Measurements from ENCODE around the gene UMPS.

DNA sequence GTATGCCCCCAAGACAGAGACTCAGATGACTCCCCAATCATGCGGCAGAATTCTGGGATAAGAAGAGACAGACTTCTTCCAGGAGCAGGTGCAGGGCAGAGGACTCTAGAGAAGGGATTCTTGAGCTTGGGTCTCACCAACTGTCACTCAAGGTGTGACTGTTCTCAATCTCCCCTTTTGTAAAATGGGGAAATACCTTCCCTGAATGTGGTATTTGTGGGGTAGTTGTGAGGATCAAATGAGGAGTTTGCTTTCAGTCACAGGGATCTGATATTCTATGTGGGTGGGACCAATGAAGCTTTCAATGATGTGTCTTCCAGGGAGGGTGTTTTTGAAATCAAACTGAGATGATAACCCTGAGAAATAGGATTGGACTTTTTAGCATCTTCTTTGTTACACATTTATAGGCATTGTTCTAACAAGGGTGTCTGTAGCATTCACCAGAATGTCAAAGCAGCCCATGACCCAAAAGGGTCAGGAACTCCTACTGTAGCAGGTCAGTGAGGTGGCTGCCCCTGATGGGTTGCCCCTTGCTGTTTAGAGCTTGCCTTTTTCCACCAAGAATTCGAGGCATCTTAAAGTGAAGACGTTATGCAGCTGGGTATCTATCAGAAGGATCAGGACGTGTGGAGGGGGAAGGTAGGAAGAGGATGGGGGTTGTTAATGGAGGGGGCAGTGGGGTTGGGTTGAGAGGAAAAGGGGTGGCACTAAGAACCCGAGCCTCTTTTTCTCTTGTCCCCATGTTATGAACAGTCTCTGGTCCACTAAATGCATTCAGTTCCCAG lies 28.8 kb downstream of the UMPS start:
- TF ChIP-seq POLR2AphosphoS5 (IDR thresholded peaks at IDR 0.05; ENCODE audit: low read depth) (no peak), EZH2 (IDR thresholded peaks at IDR 0.05; ENCODE audit: low read depth, unreplicated experiment) (no peak), EZH2phosphoT487 (IDR thresholded peaks at IDR 0.05; ENCODE audit: unreplicated experiment) (no peak)
- TF ChIP-seq, protein P1, sequence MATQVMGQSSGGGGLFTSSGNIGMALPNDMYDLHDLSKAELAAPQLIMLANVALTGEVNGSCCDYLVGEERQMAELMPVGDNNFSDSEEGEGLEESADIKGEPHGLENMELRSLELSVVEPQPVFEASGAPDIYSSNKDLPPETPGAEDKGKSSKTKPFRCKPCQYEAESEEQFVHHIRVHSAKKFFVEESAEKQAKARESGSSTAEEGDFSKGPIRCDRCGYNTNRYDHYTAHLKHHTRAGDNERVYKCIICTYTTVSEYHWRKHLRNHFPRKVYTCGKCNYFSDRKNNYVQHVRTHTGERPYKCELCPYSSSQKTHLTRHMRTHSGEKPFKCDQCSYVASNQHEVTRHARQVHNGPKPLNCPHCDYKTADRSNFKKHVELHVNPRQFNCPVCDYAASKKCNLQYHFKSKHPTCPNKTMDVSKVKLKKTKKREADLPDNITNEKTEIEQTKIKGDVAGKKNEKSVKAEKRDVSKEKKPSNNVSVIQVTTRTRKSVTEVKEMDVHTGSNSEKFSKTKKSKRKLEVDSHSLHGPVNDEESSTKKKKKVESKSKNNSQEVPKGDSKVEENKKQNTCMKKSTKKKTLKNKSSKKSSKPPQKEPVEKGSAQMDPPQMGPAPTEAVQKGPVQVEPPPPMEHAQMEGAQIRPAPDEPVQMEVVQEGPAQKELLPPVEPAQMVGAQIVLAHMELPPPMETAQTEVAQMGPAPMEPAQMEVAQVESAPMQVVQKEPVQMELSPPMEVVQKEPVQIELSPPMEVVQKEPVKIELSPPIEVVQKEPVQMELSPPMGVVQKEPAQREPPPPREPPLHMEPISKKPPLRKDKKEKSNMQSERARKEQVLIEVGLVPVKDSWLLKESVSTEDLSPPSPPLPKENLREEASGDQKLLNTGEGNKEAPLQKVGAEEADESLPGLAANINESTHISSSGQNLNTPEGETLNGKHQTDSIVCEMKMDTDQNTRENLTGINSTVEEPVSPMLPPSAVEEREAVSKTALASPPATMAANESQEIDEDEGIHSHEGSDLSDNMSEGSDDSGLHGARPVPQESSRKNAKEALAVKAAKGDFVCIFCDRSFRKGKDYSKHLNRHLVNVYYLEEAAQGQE (IDR thresholded peaks at IDR 0.05; ENCODE audit: unreplicated experiment) = no peak
- TF ChIP-seq, protein P2, sequence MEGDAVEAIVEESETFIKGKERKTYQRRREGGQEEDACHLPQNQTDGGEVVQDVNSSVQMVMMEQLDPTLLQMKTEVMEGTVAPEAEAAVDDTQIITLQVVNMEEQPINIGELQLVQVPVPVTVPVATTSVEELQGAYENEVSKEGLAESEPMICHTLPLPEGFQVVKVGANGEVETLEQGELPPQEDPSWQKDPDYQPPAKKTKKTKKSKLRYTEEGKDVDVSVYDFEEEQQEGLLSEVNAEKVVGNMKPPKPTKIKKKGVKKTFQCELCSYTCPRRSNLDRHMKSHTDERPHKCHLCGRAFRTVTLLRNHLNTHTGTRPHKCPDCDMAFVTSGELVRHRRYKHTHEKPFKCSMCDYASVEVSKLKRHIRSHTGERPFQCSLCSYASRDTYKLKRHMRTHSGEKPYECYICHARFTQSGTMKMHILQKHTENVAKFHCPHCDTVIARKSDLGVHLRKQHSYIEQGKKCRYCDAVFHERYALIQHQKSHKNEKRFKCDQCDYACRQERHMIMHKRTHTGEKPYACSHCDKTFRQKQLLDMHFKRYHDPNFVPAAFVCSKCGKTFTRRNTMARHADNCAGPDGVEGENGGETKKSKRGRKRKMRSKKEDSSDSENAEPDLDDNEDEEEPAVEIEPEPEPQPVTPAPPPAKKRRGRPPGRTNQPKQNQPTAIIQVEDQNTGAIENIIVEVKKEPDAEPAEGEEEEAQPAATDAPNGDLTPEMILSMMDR (conservative IDR thresholded peaks at IDR 0.05; ENCODE audit: low read depth in 2 of 2) = no peak

All from GM23338 (cell line).